IMR-90 (cell line): Measurements from ENCODE around the gene AKNA.

Source experiments
- BHLHE40 ChIP-seq: fragments of 150-350 bp; IDR thresholded peaks from 2 replicates; pipeline ENCODE4 v1.6.1; 2016; ENCODE audit warnings: mild to moderate bottlenecking, low read depth, low read length
- CHD1 ChIP-seq: IDR thresholded peaks from 2 replicates; pipeline ENCODE4 v1.6.1; 2012; ENCODE audit warnings: low read depth, low read length, improper control_type of control experiment
- CTCF ChIP-seq: conservative IDR thresholded peaks from 2 replicates; pipeline ENCODE4 v1.5.1; 2012; ENCODE audit warnings: mild to moderate bottlenecking, low read depth, low read length, improper control_type of control experiment
- ELK1 ChIP-seq: fragments of 150-350 bp; IDR thresholded peaks from 2 replicates; pipeline ENCODE4 v1.6.1; 2016; ENCODE audit warnings: low read depth, mild to moderate bottlenecking, low read length, moderate library complexity, borderline replicate concordance
- FOS ChIP-seq: fragments of 150-350 bp; IDR thresholded peaks from 2 replicates; pipeline ENCODE4 v1.6.1; 2016; ENCODE audit warnings: low read depth, low read length
- MAZ ChIP-seq: IDR thresholded peaks from 2 replicates; pipeline ENCODE4 v1.6.1; 2012; ENCODE audit warnings: low read depth, mild to moderate bottlenecking, low read length, improper control_type of control experiment, moderate library complexity, borderline replicate concordance
- MXI1 ChIP-seq: IDR thresholded peaks from 2 replicates; pipeline ENCODE4 v1.6.1; 2012; ENCODE audit warnings: low read depth, mild to moderate bottlenecking, low read length, moderate library complexity, borderline replicate concordance
- NFE2L2 ChIP-seq: fragments of 150-350 bp; IDR thresholded peaks from 2 replicates; pipeline ENCODE4 v1.6.1; 2016; ENCODE audit warnings: low read depth, mild to moderate bottlenecking, low read length
- POLR2A ChIP-seq: IDR thresholded peaks from 2 replicates; pipeline ENCODE4 v1.6.1; 2012; ENCODE audit warnings: mild to moderate bottlenecking, low read depth, low read length
- RAD21 ChIP-seq: IDR thresholded peaks from 2 replicates; pipeline ENCODE4 v1.6.1; 2012; ENCODE audit warnings: low read length, improper control_type of control experiment
- RCOR1 ChIP-seq: IDR thresholded peaks from 2 replicates; pipeline ENCODE4 v1.6.1; 2012; ENCODE audit warnings: mild to moderate bottlenecking, low read length, improper control_type of control experiment; ENCODE audit not compliant: insufficient replicate concordance
- USF2 ChIP-seq: fragments of 150-350 bp; IDR thresholded peaks from 2 replicates; pipeline ENCODE4 v1.6.1; 2017; ENCODE audit warnings: mild to moderate bottlenecking, antibody characterized with exemption, low read length, low read depth

GRCh38 chr9:114348261-114348905 lies 39.4 kb downstream of the AKNA start:
- TF ChIP-seq CTCF, result no peak
- no peak for TF ChIP-seq NFE2L2
- TF ChIP-seq MAZ, result no peak
- no peak for TF ChIP-seq POLR2A
- TF ChIP-seq FOS, result no peak
- no peak for TF ChIP-seq MXI1
- no peak for TF ChIP-seq RCOR1
- TF ChIP-seq ELK1, result no peak
- TF ChIP-seq CHD1, result no peak
- TF ChIP-seq RAD21, result no peak
- no peak for TF ChIP-seq BHLHE40
- TF ChIP-seq USF2, result no peak
